COLO668 (cell line): ENCODE data around the gene AKAP7.

ENCODE experiments used
- DNase-seq: peaks from one replicate; lab custom pipeline; 2025; ENCODE audit not compliant: unreplicated experiment; lab: John Stamatoyannopoulos, UW

The AKAP7 gene

GRCh38 chr6:131197716-131198115 lies 62.4 kb downstream of the AKAP7 start:
- DNase-seq, result no peak

- peak; percentile 11 for DNase-seq
Measured at GRCh38 chr6:131199568-131200272, 64.5 kb downstream of the AKAP7 start.

GRCh38 chr6:131205481-131206244 lies 70.4 kb downstream of the AKAP7 start:
- DNase-seq, result no peak

- no peak for DNase-seq
Measured at GRCh38 chr6:131206463-131207251, 71.4 kb downstream of the AKAP7 start.

GRCh38 chr6:131208787-131209186 lies 73.5 kb downstream of the AKAP7 start:
- no peak for DNase-seq

- no peak for DNase-seq
Measured at GRCh38 chr6:131210469-131210868, 75.2 kb downstream of the AKAP7 start.

GRCh38 chr6:131212024-131212423 lies 76.8 kb downstream of the AKAP7 start:
- no peak for DNase-seq

GRCh38 chr6:131212913-131213312 lies 77.6 kb downstream of the AKAP7 start:
- DNase-seq, result no peak

- no peak for DNase-seq
Measured at GRCh38 chr6:131213501-131213990, 78.3 kb downstream of the AKAP7 start.

GRCh38 chr6:131215219-131215618 lies 80.0 kb downstream of the AKAP7 start:
- DNase-seq, result no peak

- DNase-seq, result no peak
Measured at GRCh38 chr6:131216246-131216645, 81.0 kb downstream of the AKAP7 start.

GRCh38 chr6:131222773-131223172 lies 87.5 kb downstream of the AKAP7 start:
- DNase-seq, result no peak

- DNase-seq, result no peak
Measured at GRCh38 chr6:131223416-131223815, 88.1 kb downstream of the AKAP7 start.

GRCh38 chr6:131225127-131225526 lies 89.9 kb downstream of the AKAP7 start:
- no peak for DNase-seq

GRCh38 chr6:131225959-131226358 lies 90.7 kb downstream of the AKAP7 start:
- DNase-seq, result no peak

GRCh38 chr6:131226459-131227157 lies 91.3 kb downstream of the AKAP7 start:
- no peak for DNase-seq

- no peak for DNase-seq
Measured at GRCh38 chr6:131227158-131227543, 91.9 kb downstream of the AKAP7 start.

- no peak for DNase-seq
Measured at GRCh38 chr6:131231103-131231502, 95.8 kb downstream of the AKAP7 start.

GRCh38 chr6:131231891-131232290 lies 96.6 kb downstream of the AKAP7 start:
- DNase-seq, result no peak

GRCh38 chr6:131244942-131245341 lies 109.7 kb downstream of the AKAP7 start:
- no peak for DNase-seq

GRCh38 chr6:131250122-131250521 lies 114.9 kb downstream of the AKAP7 start:
- no peak for DNase-seq
